HCT116 (cell line): Measurements from ENCODE around the gene GRHL1. TPM values are rescaled to one million over a fixed set of nuclear protein-coding genes. Genes with fewer than 3 reads are reported as not detected.

ENCODE experiments used
- ATAC-seq: fragments of 200-7000 bp; cut with Tn5 transposase; 2 replicates; pipeline ENCODE4 v1.9.1; 2020; ENCODE audit warnings: mild to moderate bottlenecking, moderate library complexity
- BruUV-seq: library from RNA; stranded (reverse); fragments of 400-500 nt; replicated peaks from 2 replicates; lab custom pipeline; 2021; lab: Mats Ljungman, UMichigan
- CTCF ChIA-PET: fragments of 300-600 bp; sonication (Branson Sonifier 250); formaldehyde crosslinking; loops from one replicate; lab custom pipeline; 2021; ENCODE audit warnings: antibody characterized with exemption; lab: Charles Lee
- POLR2A ChIA-PET: fragments of 300-600, 350-600 bp; sonication (Branson Sonifier 250); formaldehyde crosslinking; loops from one replicate; lab custom pipeline; 2021; ENCODE audit warnings: antibody characterized with exemption; lab: Charles Lee
- RAD21 ChIA-PET, 2 experiments: fragments of 300-600 bp; sonication (Branson Sonifier 250); formaldehyde crosslinking; loops; one replicate each; lab custom pipeline; 2023; ENCODE audit warnings: low total read pairs in 2 of 2; ENCODE audit not compliant: uncharacterized antibody in 2 of 2, unreplicated experiment in 2 of 2, low non-redundant PET in 1 of 2; lab: Charles Lee
- DNase-seq: peaks from one replicate; pipeline ENCODE4 v3.0.0-alpha.2; 2010; ENCODE audit warnings: low read depth, low spot score
- H2AFZ ChIP-seq: fragments of 200-600 bp; shearing (Covaris generic), sonication (generic); 2 replicates; pipeline ENCODE4 v1.6.1; 2017; ENCODE audit warnings: low read depth, mixed run types, mixed read lengths, antibody characterized with exemption, low read length; ENCODE audit not compliant: poor library complexity, severe bottlenecking
- H3K27ac ChIP-seq: 2 replicates; pipeline ENCODE4 v1.5.1; 2012; ENCODE audit warnings: low read depth, low read length
- H3K27me3 ChIP-seq: fragments of 200-600 bp; sonication (generic); 2 replicates; pipeline ENCODE4 v1.6.1; 2016; ENCODE audit warnings: mixed run types, low read length, mixed read lengths; ENCODE audit not compliant: insufficient read depth
- H3K36me3 ChIP-seq, 2 experiments: fragments of 200-500 bp in 1 of 2; fragments of 200-600 bp in 1 of 2; sonication (Bioruptor generic) in 1 of 2; sonication (generic) in 1 of 2; 2 replicates each; pipeline versions ENCODE4 v1.5.1 to v1.6.1; 2014 to 2016; ENCODE audit warnings: low read length in 2 of 2, inconsistent platforms in 1 of 2, mixed read lengths in 1 of 2, mixed run types in 1 of 2; ENCODE audit not compliant: insufficient read depth in 2 of 2, control insufficient read depth in 1 of 2
- H3K4me1 ChIP-seq, 2 experiments: fragments of 200-600 bp in 1 of 2; sonication (generic) in 1 of 2; 2 replicates each; pipeline versions ENCODE4 v1.5.1 to v1.6.1; 2012 to 2017; ENCODE audit warnings: low read length in 2 of 2, inconsistent platforms in 1 of 2, mild to moderate bottlenecking in 1 of 2, mixed read lengths in 1 of 2, mixed run types in 1 of 2, moderate library complexity in 1 of 2; ENCODE audit not compliant: insufficient read depth in 2 of 2, control insufficient read depth in 1 of 2
- H3K4me2 ChIP-seq: fragments of 200-600 bp; sonication (generic); 2 replicates; pipeline ENCODE4 v1.6.1; 2017; ENCODE audit warnings: mixed run types, low read length, mixed read lengths
- H3K4me3 ChIP-seq, 2 experiments: fragments of 200-600 bp in 1 of 2; sonication (generic) in 1 of 2; replicated peaks in 1 of 2; 2 replicates each; pipeline ENCODE4 v1.5.1; 2011 to 2016; ENCODE audit warnings: low read length in 2 of 2, control low read depth in 1 of 2, low read depth in 1 of 2, mild to moderate bottlenecking in 1 of 2, mixed read lengths in 1 of 2, mixed run types in 1 of 2
- H3K79me2 ChIP-seq: fragments of 200-600 bp; sonication (generic); 2 replicates; pipeline ENCODE4 v1.6.1; 2017; ENCODE audit warnings: mild to moderate bottlenecking, mixed run types, low read length, moderate library complexity, mixed read lengths; ENCODE audit not compliant: insufficient read depth
- H3K9ac ChIP-seq: fragments of 200-600 bp; sonication (generic); 2 replicates; pipeline ENCODE4 v1.6.1; 2016; ENCODE audit warnings: low read length, mixed read lengths
- H3K9me2 ChIP-seq: fragments of 200-600 bp; sonication (generic), shearing (Covaris generic); 2 replicates; pipeline ENCODE4 v1.6.1; 2017; ENCODE audit warnings: mixed run types, mild to moderate bottlenecking, moderate library complexity; ENCODE audit not compliant: insufficient read depth
- H3K9me3 ChIP-seq, 2 experiments: fragments of 200-500 bp in 1 of 2; fragments of 200-600 bp in 1 of 2; sonication (Bioruptor generic) in 1 of 2; sonication (generic) in 1 of 2; 2 replicates each; pipeline ENCODE4 v1.6.1; 2014 to 2017; ENCODE audit warnings: low read length in 2 of 2, mixed read lengths in 2 of 2, inconsistent platforms in 1 of 2, low read depth in 1 of 2, mild to moderate bottlenecking in 1 of 2, mixed run types in 1 of 2, moderate library complexity in 1 of 2; ENCODE audit not compliant: control insufficient read depth in 1 of 2, insufficient read depth in 1 of 2
- H4K20me1 ChIP-seq: fragments of 200-600 bp; sonication (generic), shearing (Covaris generic); 2 replicates; pipeline ENCODE4 v1.6.1; 2017; ENCODE audit warnings: mixed run types, mild to moderate bottlenecking, moderate library complexity; ENCODE audit not compliant: insufficient read depth
- ATF3 ChIP-seq: IDR thresholded peaks from 2 replicates; pipeline ENCODE4 v1.6.1; 2012
- ELF1 ChIP-seq: IDR thresholded peaks from 2 replicates; pipeline ENCODE4 v1.6.1; 2012; ENCODE audit warnings: low read depth, borderline replicate concordance
- EZH2 ChIP-seq: fragments of 200-600 bp; sonication (generic); IDR thresholded peaks from 2 replicates; pipeline ENCODE4 v1.6.1; 2017; ENCODE audit warnings: antibody characterized with exemption, mixed run types
- POLR2A ChIP-seq: IDR thresholded peaks from 2 replicates; pipeline ENCODE4 v1.7.0; 2011; ENCODE audit warnings: borderline replicate concordance; ENCODE audit not compliant: insufficient read depth, insufficient read length; ENCODE audit errors: extremely low read depth
- POLR2AphosphoS5 ChIP-seq: IDR thresholded peaks from 2 replicates; pipeline ENCODE4 v1.6.1; 2011; ENCODE audit warnings: mild to moderate bottlenecking, low read depth, low read length, moderate library complexity
- TCF7L2 ChIP-seq: IDR thresholded peaks from 2 replicates; pipeline ENCODE4 v1.7.0; 2011; ENCODE audit warnings: borderline replicate concordance, inconsistent platforms; ENCODE audit not compliant: insufficient read depth, insufficient read length; ENCODE audit errors: extremely low read depth
- ZBTB33 ChIP-seq: IDR thresholded peaks from 2 replicates; pipeline ENCODE4 v1.6.1; 2011; ENCODE audit warnings: mild to moderate bottlenecking, low read length, moderate library complexity; ENCODE audit not compliant: insufficient replicate concordance; ENCODE audit errors: extremely low read depth
- ZFX ChIP-seq: fragments of 450-650 bp; IDR thresholded peaks from 2 replicates; pipeline ENCODE4 v1.6.1; 2017
- intact Hi-C: fragments of 100-400 bp; cut with micrococcal nuclease; formaldehyde crosslinking; loops from 2 replicates; pipeline ENCODE4 v1.10.0; 2022
- total RNA-seq: library from RNA; stranded (reverse); gene quantifications from one replicate; pipeline ENCODE4 v1.2.1, GENCODE V29; 2021; ENCODE audit not compliant: unreplicated experiment

The GRHL1 gene
- total RNA-seq, 1 experiment from 2014 or later: 8.5 TPM

GRCh38 chr2:9968553-9969497, 17.3 kb downstream of the GRHL1 start:
- Histone ChIP-seq H3K4me2 (no peak overlapping the region), H3K36me3 (0 out of 4 replicates have a peak, but pooled peaks cover 0 to 4% of the 10 kb centered on the region in 2 experiments), H3K79me2 (no peaks in the 10 kb centered on the region), H3K4me1 (peaks cover 13 to 14% of the 10 kb centered on the region in 2 experiments; a peak in 3 of 4 replicates), H3K4me3 (no peak overlapping the region), H3K9me3 (no peaks in the 10 kb centered on the region), H2AFZ (no peak overlapping the region), H3K27ac (no peak overlapping the region), H3K27me3 (no peaks in the 10 kb centered on the region), H3K9me2 (no peaks in the 10 kb centered on the region), H4K20me1 (no peaks in the 10 kb centered on the region), H3K9ac (no peak overlapping the region)
- no peak for TF ChIP-seq ELF1
- TF ChIP-seq TCF7L2: no peak
- TF ChIP-seq ZBTB33: no peak
- TF ChIP-seq POLR2AphosphoS5: no peak
- no peak for TF ChIP-seq ZFX
- no peak for TF ChIP-seq POLR2A
- TF ChIP-seq ATF3: no peak
- TF ChIP-seq EZH2: no peak
- DNase-seq (no peak), ATAC-seq (no peak)
- BruUV-seq: no TSS peak
- ChIA-PET CTCF (interaction anchor here (2.4 to 3.7 kb wide), 2 partner anchors 15 to 16 kb away, joined by 5 to 15 read pairs; no protein-coding TSS in a partner anchor), POLR2A (no interaction called here), RAD21 (no interaction called here)
- intact Hi-C loops: no loop called here
